ENCODE results near the gene MYLK.
"Not testable (repeated sequence)": the region's sequence is repeated elsewhere in the genome, so short reads cannot be mapped to it uniquely, and the experiment has no call there.

MYLK gene

GRCh38 chr3:123608263-123608937 lies 275.7 kb downstream of the MYLK start:
- H3K4me1 ChIP-seq (ENCODE audit: control insufficient read depth, insufficient read depth, low read length), result peaks cover 9% of the 10 kb centered on the region
- no peak overlapping the region for H3K9ac ChIP-seq (ENCODE audit: low read length)
- H3K4me3 ChIP-seq (ENCODE audit: low read length), result no peak overlapping the region
- no peaks in the 10 kb centered on the region for H3K9me3 ChIP-seq (ENCODE audit: control insufficient read depth, low read length)
- no peaks in the 10 kb centered on the region for H3K36me3 ChIP-seq (ENCODE audit: control insufficient read depth, insufficient read depth, low read length)
- H3K27me3 ChIP-seq (ENCODE audit: control insufficient read depth, insufficient read depth, low read length), result no peaks in the 10 kb centered on the region

GRCh38 chr3:123606527-123606926 lies 277.6 kb downstream of the MYLK start:
- H3K9me3 ChIP-seq (ENCODE audit: control insufficient read depth, low read length), result no peaks in the 10 kb centered on the region
- H3K4me1 ChIP-seq (ENCODE audit: control insufficient read depth, insufficient read depth, low read length), result peaks cover 20% of the 10 kb centered on the region
- H3K9ac ChIP-seq (ENCODE audit: low read length), result no peak overlapping the region
- no peaks in the 10 kb centered on the region for H3K36me3 ChIP-seq (ENCODE audit: control insufficient read depth, insufficient read depth, low read length)
- no peaks in the 10 kb centered on the region for H3K27me3 ChIP-seq (ENCODE audit: control insufficient read depth, insufficient read depth, low read length)
- H3K4me3 ChIP-seq (ENCODE audit: low read length), result no peak overlapping the region

DNA sequence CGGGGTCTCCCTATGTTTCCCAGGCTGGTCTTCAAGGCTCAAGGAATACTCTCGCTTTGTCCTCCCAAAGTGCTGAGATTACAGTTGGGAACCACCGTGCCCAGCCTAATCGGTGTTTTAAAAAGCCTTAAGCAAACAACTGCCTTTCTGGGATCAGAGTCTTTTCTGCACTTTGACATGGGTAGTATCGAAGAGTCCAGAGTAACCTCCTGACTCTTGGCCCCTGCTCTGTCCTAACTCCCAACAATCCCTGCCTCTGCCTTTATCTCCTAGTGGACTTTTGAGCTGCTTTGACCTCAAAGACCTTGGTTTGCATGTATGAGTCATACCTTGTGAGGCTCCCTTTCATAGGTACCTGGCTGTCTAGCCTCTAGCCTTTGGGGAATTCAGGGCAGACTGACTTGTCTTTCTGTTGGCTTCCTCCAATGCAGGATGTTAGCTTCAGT lies 278.3 kb downstream of the MYLK start:
- H3K9me3 ChIP-seq (ENCODE audit: control insufficient read depth, low read length), result no peaks in the 10 kb centered on the region
- no peak overlapping the region for H3K9ac ChIP-seq (ENCODE audit: low read length)
- no peak overlapping the region for H3K4me3 ChIP-seq (ENCODE audit: low read length)
- peaks cover 27% of the 10 kb centered on the region for H3K4me1 ChIP-seq (ENCODE audit: control insufficient read depth, insufficient read depth, low read length)
- H3K27me3 ChIP-seq (ENCODE audit: control insufficient read depth, insufficient read depth, low read length), result no peaks in the 10 kb centered on the region
- no peaks in the 10 kb centered on the region for H3K36me3 ChIP-seq (ENCODE audit: control insufficient read depth, insufficient read depth, low read length)

DNA sequence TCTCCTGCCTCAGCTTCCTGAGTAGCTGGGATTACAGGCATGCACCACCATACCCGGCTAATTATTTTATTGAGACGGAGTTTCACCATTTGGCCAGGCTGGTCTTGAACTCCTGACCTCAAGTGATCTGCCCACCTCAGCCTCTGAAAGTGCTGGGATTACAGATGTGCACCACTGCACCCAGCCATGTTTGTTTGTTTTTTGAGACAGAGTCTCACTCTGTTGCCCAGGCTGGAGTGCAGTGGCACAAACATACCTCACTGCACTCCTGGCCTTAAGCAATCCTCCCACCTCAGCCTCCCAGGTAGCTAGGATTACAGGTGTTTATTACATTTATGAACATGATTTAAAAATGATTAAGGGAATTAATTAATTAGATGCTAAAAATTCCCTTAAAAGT lies 281.0 kb downstream of the MYLK start:
- H3K9me3 ChIP-seq (ENCODE audit: control insufficient read depth, low read length); H3K4me3 ChIP-seq (ENCODE audit: low read length); H3K9ac ChIP-seq (ENCODE audit: low read length); H3K36me3 ChIP-seq (ENCODE audit: control insufficient read depth, insufficient read depth, low read length); H3K27me3 ChIP-seq (ENCODE audit: control insufficient read depth, insufficient read depth, low read length): not testable (repeated sequence)
- peaks cover 37% of the 10 kb centered on the region for H3K4me1 ChIP-seq (ENCODE audit: control insufficient read depth, insufficient read depth, low read length)

DNA sequence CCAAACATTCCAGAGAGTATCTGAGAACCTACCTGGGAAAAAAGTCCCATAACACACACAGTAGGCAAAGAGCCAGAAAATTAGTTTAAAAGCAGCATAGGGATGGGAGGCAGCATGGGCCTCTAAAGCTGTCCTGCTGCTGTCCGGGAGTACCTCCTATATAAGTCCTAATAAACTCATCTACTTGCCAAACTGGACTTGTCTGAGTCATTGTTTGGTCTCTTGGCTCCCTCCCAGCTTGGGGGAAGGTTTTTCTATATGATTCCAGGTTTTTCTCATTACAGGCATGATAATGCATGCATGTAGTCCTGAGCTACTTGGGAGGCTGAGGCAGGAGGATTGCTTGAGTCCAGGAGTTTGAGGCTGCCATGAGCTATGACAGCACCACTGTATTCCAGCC lies 281.8 kb downstream of the MYLK start:
- Histone ChIP-seq H3K4me1 (ENCODE audit: control insufficient read depth, insufficient read depth, low read length) (peaks cover 37% of the 10 kb centered on the region), H3K9ac (ENCODE audit: low read length) (no peak overlapping the region), H3K27me3 (ENCODE audit: control insufficient read depth, insufficient read depth, low read length) (no peaks in the 10 kb centered on the region), H3K9me3 (ENCODE audit: control insufficient read depth, low read length) (no peaks in the 10 kb centered on the region), H3K4me3 (ENCODE audit: low read length) (no peak overlapping the region), H3K36me3 (ENCODE audit: control insufficient read depth, insufficient read depth, low read length) (no peaks in the 10 kb centered on the region)

- H3K4me3 ChIP-seq (ENCODE audit: low read length); H3K36me3 ChIP-seq (ENCODE audit: control insufficient read depth, insufficient read depth, low read length); H3K9me3 ChIP-seq (ENCODE audit: control insufficient read depth, low read length); H3K27me3 ChIP-seq (ENCODE audit: control insufficient read depth, insufficient read depth, low read length); H3K9ac ChIP-seq (ENCODE audit: low read length): not testable (repeated sequence)
- H3K4me1 ChIP-seq (ENCODE audit: control insufficient read depth, insufficient read depth, low read length), result peaks cover 37% of the 10 kb centered on the region
Measured at GRCh38 chr3:123600863-123601262, 283.3 kb downstream of the MYLK start.

DNA sequence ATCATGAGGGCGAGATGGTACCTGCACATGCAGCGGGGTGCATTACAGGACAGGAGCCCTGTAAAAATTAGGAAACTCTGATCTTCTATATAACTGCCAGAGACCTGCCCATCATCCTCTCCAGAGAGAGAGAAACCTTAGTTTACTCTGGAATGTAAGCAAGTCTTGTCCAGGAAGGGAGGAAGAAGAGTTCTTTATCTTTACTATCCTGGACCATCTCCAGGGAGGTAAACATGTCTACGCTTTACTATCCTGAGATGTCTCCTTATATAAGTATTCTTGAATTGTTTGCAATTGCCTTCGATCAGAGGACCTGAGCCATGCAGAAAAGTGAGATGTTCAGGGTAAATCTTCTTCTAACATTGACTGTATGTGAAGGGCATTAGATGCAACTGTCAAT lies 286.6 kb downstream of the MYLK start:
- Histone ChIP-seq H3K27me3 (ENCODE audit: control insufficient read depth, insufficient read depth, low read length) (no peaks in the 10 kb centered on the region), H3K9ac (ENCODE audit: low read length) (no peak overlapping the region), H3K4me1 (ENCODE audit: control insufficient read depth, insufficient read depth, low read length) (peaks cover 26% of the 10 kb centered on the region), H3K4me3 (ENCODE audit: low read length) (no peak overlapping the region), H3K9me3 (ENCODE audit: control insufficient read depth, low read length) (no peaks in the 10 kb centered on the region), H3K36me3 (ENCODE audit: control insufficient read depth, insufficient read depth, low read length) (no peaks in the 10 kb centered on the region)

DNA sequence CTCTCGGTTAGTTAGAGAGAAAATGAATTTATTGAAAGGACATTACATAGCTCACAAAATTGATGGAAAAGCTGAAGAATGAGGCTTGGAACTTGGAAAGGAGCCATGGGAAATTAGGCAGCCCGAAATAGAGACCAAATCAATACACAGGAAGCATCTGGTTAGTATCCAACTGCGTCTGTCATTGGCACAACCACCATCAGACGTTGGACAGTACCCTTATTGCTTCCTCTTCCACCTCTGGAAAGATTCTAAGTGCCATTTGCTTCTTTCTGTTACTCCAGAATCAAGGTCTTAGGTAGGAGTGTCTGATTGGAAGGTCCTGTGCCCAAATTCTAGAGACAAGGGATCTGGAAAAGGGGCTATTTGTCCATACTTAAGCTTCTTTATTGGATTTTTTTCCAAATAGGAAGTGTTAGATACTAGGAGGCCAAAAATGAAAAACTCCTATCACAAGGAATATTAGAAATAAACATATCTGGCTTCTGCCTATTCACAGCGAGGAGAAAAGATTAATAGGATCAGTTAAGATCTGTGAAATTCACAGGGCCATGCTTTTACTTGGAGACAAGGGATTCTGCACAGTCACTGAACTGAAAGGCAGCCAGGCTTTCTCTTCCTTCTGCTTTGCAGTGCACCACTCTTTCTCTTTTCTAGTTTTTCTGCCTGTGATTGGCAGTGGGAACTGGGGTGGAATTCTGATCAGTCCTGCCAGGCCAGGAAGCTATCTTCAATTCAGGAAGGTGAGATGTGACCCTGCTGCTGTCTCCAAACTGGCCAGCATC lies 288.5 kb downstream of the MYLK start:
- Histone ChIP-seq H3K4me3 (ENCODE audit: low read length) (no peak overlapping the region), H3K9me3 (ENCODE audit: control insufficient read depth, low read length) (peaks cover 2% of the 10 kb centered on the region), H3K9ac (ENCODE audit: low read length) (no peak overlapping the region), H3K4me1 (ENCODE audit: control insufficient read depth, insufficient read depth, low read length) (peaks cover 8% of the 10 kb centered on the region), H3K36me3 (ENCODE audit: control insufficient read depth, insufficient read depth, low read length) (no peaks in the 10 kb centered on the region), H3K27me3 (ENCODE audit: control insufficient read depth, insufficient read depth, low read length) (no peaks in the 10 kb centered on the region)

DNA sequence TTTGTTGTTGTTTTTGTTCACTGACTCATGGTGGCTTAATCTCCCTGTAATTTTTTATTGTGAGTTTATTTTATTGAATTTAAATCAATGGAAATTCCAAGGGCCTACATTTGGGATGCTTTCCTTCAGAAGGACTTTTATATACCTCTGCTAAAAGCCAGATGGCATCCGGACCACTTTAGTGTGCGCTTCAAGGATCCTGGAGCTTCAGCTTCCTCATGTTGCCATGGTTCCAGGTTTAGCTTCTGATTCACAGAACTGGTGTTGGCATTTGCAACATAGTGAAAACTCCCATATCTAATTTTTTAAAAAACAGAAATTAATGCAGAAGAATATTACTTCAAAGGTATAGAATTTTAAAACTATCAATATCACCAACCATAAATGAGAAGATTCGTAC lies 290.8 kb downstream of the MYLK start:
- no peaks in the 10 kb centered on the region for H3K27me3 ChIP-seq (ENCODE audit: control insufficient read depth, insufficient read depth, low read length)
- no peaks in the 10 kb centered on the region for H3K36me3 ChIP-seq (ENCODE audit: control insufficient read depth, insufficient read depth, low read length)
- no peak overlapping the region for H3K9ac ChIP-seq (ENCODE audit: low read length)
- no peak overlapping the region for H3K4me3 ChIP-seq (ENCODE audit: low read length)
- no peaks in the 10 kb centered on the region for H3K4me1 ChIP-seq (ENCODE audit: control insufficient read depth, insufficient read depth, low read length)
- H3K9me3 ChIP-seq (ENCODE audit: control insufficient read depth, low read length), result peaks cover 4% of the 10 kb centered on the region

GRCh38 chr3:123590685-123591450 lies 293.3 kb downstream of the MYLK start:
- H3K4me1 ChIP-seq (ENCODE audit: control insufficient read depth, insufficient read depth, low read length), result no peaks in the 10 kb centered on the region

DNA sequence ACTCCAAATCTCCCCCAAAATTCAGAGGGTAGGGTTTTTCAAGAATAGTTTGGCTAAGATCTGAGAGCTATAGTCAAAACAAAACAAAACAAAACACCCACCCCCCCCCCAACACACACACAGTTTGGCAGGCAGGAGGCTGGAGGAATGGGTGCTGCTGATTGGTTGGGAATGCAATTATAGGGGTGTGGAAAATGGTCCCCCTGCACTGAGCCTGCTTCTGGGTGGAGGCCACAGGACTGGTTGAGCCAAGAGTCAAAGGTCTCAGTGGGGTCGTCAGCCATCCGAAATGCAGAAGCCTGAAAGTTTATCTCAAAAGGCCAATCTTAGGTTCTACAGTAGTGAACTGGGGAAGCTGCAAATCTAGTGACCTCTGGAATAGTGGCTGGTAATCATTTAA lies 296.7 kb downstream of the MYLK start:
- Histone ChIP-seq H3K9me3 (ENCODE audit: control insufficient read depth, low read length) (peaks cover 4% of the 10 kb centered on the region), H3K4me1 (ENCODE audit: control insufficient read depth, insufficient read depth, low read length) (no peaks in the 10 kb centered on the region), H3K36me3 (ENCODE audit: control insufficient read depth, insufficient read depth, low read length) (no peaks in the 10 kb centered on the region), H3K4me3 (ENCODE audit: low read length) (no peak overlapping the region), H3K27me3 (ENCODE audit: control insufficient read depth, insufficient read depth, low read length) (no peaks in the 10 kb centered on the region), H3K9ac (ENCODE audit: low read length) (no peak overlapping the region)

More at GRCh38 chr3:123590685-123591450, 293.3 kb downstream of the MYLK start:
- Histone ChIP-seq H3K27me3 (ENCODE audit: control insufficient read depth, insufficient read depth, low read length) (no peaks in the 10 kb centered on the region), H3K4me3 (ENCODE audit: low read length) (no peak overlapping the region), H3K9ac (ENCODE audit: low read length) (no peak overlapping the region), H3K36me3 (ENCODE audit: control insufficient read depth, insufficient read depth, low read length) (no peaks in the 10 kb centered on the region), H3K9me3 (ENCODE audit: control insufficient read depth, low read length) (peaks cover 4% of the 10 kb centered on the region)

- H3K9me3 ChIP-seq (ENCODE audit: control insufficient read depth, low read length), result peaks cover 4% of the 10 kb centered on the region
- H3K27me3 ChIP-seq (ENCODE audit: control insufficient read depth, insufficient read depth, low read length), result no peaks in the 10 kb centered on the region
- H3K4me3 ChIP-seq (ENCODE audit: low read length), result no peak overlapping the region
Measured at GRCh38 chr3:123586968-123587367, 297.2 kb downstream of the MYLK start.

More at GRCh38 chr3:123586968-123587367, 297.2 kb downstream of the MYLK start:
- no peaks in the 10 kb centered on the region for H3K36me3 ChIP-seq (ENCODE audit: control insufficient read depth, insufficient read depth, low read length)
- H3K4me1 ChIP-seq (ENCODE audit: control insufficient read depth, insufficient read depth, low read length), result no peaks in the 10 kb centered on the region
- no peak overlapping the region for H3K9ac ChIP-seq (ENCODE audit: low read length)
